Measurements from ENCODE around the gene TTC7B. TPM values are rescaled to one million over a fixed set of nuclear protein-coding genes. Genes with fewer than 3 reads are reported as not detected.

The TTC7B gene
- total and polyA plus RNA-seq, 2 of the 8 experiments (the other 6 are each of a cell fraction or from before 2014, with no cell fraction given) = 23.7 to 34.0 TPM

- no peak for TF ChIP-seq ZNF274 (IDR thresholded peaks at IDR 0.05; ENCODE audit: borderline replicate concordance, extremely low read depth, low read length)
- TF ChIP-seq CTCF (IDR thresholded peaks at IDR 0.05; ENCODE audit: control extremely low read depth in 1 of 3, insufficient read depth in 1 of 3, low read depth in 1 of 3, low read length in 3 of 3) = no peak
- no peak for TF ChIP-seq KDM4A (IDR thresholded peaks at IDR 0.05; ENCODE audit: low read depth, low read length, severe bottlenecking)
- TF ChIP-seq KDM1A (IDR thresholded peaks at IDR 0.05; ENCODE audit: borderline replicate concordance, low read length) = no peak
- TF ChIP-seq HDAC6 (IDR thresholded peaks at IDR 0.05; ENCODE audit: low read depth, low read length) = no peak
- no peak for TF ChIP-seq SIX5 (IDR thresholded peaks at IDR 0.05; ENCODE audit: low read depth, low read length)
Measured at GRCh38 chr14:90601563-90601962, 214.7 kb downstream of the TTC7B start (continued).
